Right lobe of liver (tissue), 4 donors: Measurements from ENCODE around the gene IQSEC3.

ENCODE experiments used
- POLR2A ChIP-seq: fragments of 450-650 bp; IDR thresholded peaks from one replicate; pipeline ENCODE4 v1.6.1; 2017; ENCODE audit warnings: antibody characterized with exemption, mild to moderate bottlenecking
- TF ChIP-seq, protein P1 (sequence below), 4 donors: fragments of 200-600 bp in 3 of 4; fragments of 450-650 bp in 1 of 4; IDR thresholded peaks; one replicate each; pipeline versions ENCODE4 v1.5.1 to v1.8.0; 2016 to 2022; ENCODE audit warnings: antibody characterized with exemption in 4 of 4, mild to moderate bottlenecking in 2 of 4
- donor health status: DM: no; HTN: no; CAD: no.
- donor health status: DM: no; HTN: no; CAD: no.
- donor health status: DM: no; HTN: yes; CAD: no.

DNA sequence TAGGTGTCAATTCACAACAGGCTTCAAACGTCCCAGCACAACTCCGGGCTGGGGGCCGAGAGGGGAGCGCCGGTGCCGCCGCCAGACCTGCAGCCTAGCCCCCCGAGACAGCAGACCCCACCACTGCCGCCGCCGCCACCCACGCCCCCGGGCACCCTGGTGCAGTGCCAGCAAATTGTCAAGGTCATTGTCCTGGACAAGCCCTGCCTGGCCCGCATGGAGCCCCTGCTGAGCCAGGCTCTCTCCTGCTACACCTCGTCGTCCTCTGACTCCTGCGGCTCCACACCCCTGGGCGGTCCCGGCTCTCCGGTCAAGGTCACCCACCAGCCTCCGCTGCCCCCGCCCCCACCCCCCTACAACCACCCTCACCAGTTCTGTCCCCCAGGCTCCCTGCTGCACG lies 108.0 kb downstream of the IQSEC3 start:
- TF ChIP-seq, protein P1, sequence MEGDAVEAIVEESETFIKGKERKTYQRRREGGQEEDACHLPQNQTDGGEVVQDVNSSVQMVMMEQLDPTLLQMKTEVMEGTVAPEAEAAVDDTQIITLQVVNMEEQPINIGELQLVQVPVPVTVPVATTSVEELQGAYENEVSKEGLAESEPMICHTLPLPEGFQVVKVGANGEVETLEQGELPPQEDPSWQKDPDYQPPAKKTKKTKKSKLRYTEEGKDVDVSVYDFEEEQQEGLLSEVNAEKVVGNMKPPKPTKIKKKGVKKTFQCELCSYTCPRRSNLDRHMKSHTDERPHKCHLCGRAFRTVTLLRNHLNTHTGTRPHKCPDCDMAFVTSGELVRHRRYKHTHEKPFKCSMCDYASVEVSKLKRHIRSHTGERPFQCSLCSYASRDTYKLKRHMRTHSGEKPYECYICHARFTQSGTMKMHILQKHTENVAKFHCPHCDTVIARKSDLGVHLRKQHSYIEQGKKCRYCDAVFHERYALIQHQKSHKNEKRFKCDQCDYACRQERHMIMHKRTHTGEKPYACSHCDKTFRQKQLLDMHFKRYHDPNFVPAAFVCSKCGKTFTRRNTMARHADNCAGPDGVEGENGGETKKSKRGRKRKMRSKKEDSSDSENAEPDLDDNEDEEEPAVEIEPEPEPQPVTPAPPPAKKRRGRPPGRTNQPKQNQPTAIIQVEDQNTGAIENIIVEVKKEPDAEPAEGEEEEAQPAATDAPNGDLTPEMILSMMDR (IDR thresholded peaks at IDR 0.05): no peak
- no peak for TF ChIP-seq POLR2A
